Measurements from ENCODE around the gene RAF1.

GRCh38 chr3:12662593-12663400 lies 1.1 kb downstream of the RAF1 start:
- TF ChIP-seq SMC3 (IDR thresholded peaks at IDR 0.05) (no peak), SREBF2 (IDR thresholded peaks at IDR 0.05) (no peak), CTCF (IDR thresholded peaks at IDR 0.05) (no peak), JUNB (IDR thresholded peaks at IDR 0.05) (no peak), HDAC2 (IDR thresholded peaks at IDR 0.05) (no peak), RAD21 (conservative IDR thresholded peaks at IDR 0.05 in 1 of 2, IDR thresholded peaks at IDR 0.05 in 1 of 2) (no peak), EHMT2 (IDR thresholded peaks at IDR 0.05; ENCODE audit: low read depth) (no peak), MAX (IDR thresholded peaks at IDR 0.05) (no peak), FOSL2 (IDR thresholded peaks at IDR 0.05) (no peak), FOSL2 (CRISPR knock-in tag; IDR thresholded peaks at IDR 0.05) (no peak), CHD2 (IDR thresholded peaks at IDR 0.05; ENCODE audit: low read length, partially characterized antibody) (no peak)

Measured in A549 (cell line).